Natural killer cell (primary cell): ENCODE results near the gene CT45A10. TPM values are rescaled to one million over a fixed set of nuclear protein-coding genes. Genes with fewer than 3 reads are reported as not detected.
"Not testable (repeated sequence)": the region's sequence is repeated elsewhere in the genome, so short reads cannot be mapped to it uniquely, and the experiment has no call there.

Experiments
- ATAC-seq, 3 donors: fragments of 150-1000 bp in 2 of 3; fragments of 200-7000 bp in 1 of 3; cut with Tn5 transposase; 1 replicate in 1 of 3; 2 replicates in 2 of 3; pipeline ENCODE4 v1.10.0; 2021; ENCODE audit warnings: mild to moderate bottlenecking in 2 of 3, moderate library complexity in 2 of 3
- DNase-seq, 2 donors: peaks; one replicate each; pipeline versions ENCODE4 v3.0.0 to v3.0.0-alpha.2; 2013 to 2021; ENCODE audit warnings: mixed read lengths in 1 of 2
- H3K27ac ChIP-seq: one replicate; pipeline ENCODE4 v1.5.1; 2013; ENCODE audit warnings: mild to moderate bottlenecking, low read length
- H3K27me3 ChIP-seq: one replicate; pipeline ENCODE4 v1.6.1; 2013; ENCODE audit warnings: low read length; ENCODE audit not compliant: control insufficient read depth, insufficient read depth
- H3K36me3 ChIP-seq: one replicate; pipeline ENCODE4 v1.6.1; 2013; ENCODE audit warnings: low read length; ENCODE audit not compliant: control insufficient read depth, insufficient read depth
- H3K4me1 ChIP-seq: one replicate; pipeline ENCODE4 v1.6.1; 2013; ENCODE audit warnings: low read length; ENCODE audit not compliant: control insufficient read depth, insufficient read depth
- H3K4me3 ChIP-seq: one replicate; pipeline ENCODE4 v1.5.1; 2013; ENCODE audit warnings: low read length
- H3K9me3 ChIP-seq: one replicate; pipeline ENCODE4 v1.6.1; 2013; ENCODE audit warnings: low read length; ENCODE audit not compliant: control insufficient read depth, insufficient read depth
- H3K27ac Mint-ChIP-seq, 2 donors: one replicate each; pipeline ENCODE4 v1.8.0; 2022; ENCODE audit warnings: mild to moderate bottlenecking in 2 of 2, mixed read lengths in 2 of 2, moderate library complexity in 1 of 2
- H3K27me3 Mint-ChIP-seq, 2 donors: one replicate each; pipeline ENCODE4 v1.8.0; 2022; ENCODE audit warnings: low read depth in 2 of 2, mixed read lengths in 2 of 2
- H3K36me3 Mint-ChIP-seq: one replicate; pipeline ENCODE4 v1.8.0; 2022; ENCODE audit warnings: mixed read lengths
- H3K4me1 Mint-ChIP-seq, 2 donors: one replicate each; pipeline ENCODE4 v1.8.0; 2022; ENCODE audit warnings: mixed read lengths in 2 of 2
- H3K4me3 Mint-ChIP-seq: one replicate; pipeline ENCODE4 v1.8.0; 2022; ENCODE audit warnings: mild to moderate bottlenecking, moderate library complexity, mixed read lengths
- H3K9me3 Mint-ChIP-seq, 2 donors: one replicate each; pipeline ENCODE4 v1.8.0; 2022; ENCODE audit warnings: mixed read lengths in 2 of 2
- WGBS: methylation state at CpG from one replicate; pipeline ENCODE4 v1.1.7; 2013; ENCODE audit warnings: missing lambda C conversion rate; ENCODE audit not compliant: insufficient coverage; 5-methylcytosine and 5-hydroxymethylcytosine counted together
- intact Hi-C: fragments of 100-400 bp; cut with micrococcal nuclease; formaldehyde crosslinking; loops from one replicate; pipeline ENCODE4 v1.14.2; 2022
- total RNA-seq, 4 donors: library from RNA; stranded (reverse); fragments of 120-200 nt in 1 of 4; gene quantifications; one replicate each; pipeline versions ENCODE4 v1.2.3 to v1.2.4, GENCODE V29; 2013 to 2022

CT45A10 gene
- total RNA-seq, 3 donors from 2014 or later (not counting 1 experiment from before 2014, with no cell fraction given), result not detected

DNA sequence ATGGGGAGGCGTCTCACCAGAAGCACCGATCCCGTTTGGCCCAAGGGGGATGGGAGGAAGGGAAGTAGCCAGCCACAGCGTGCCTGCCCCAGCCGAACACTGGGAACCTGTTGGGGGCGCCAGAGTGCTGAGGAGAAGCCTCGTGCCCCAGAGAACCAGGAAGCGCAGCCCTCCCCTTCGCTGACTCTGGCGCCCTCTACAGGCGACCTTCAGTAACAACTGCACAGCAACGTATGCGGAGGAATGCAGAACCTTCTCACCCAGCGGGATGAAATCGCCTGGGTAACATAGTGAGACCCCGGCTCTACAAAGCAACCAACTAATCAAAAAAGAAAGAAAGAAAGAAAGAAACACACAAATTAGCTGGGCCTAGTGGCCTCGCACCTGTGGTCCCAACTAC is 56.1 kb downstream of the CT45A10 start, which contains the start of gene CT45A7:
CT45A7 (minus strand) TSS at position 101 of the 400 bp plus-strand sequence. CDS start 3,747 bp downstream, outside the sequence.
- H3K4me1 ChIP-seq, DNase-seq, intact Hi-C loops, H3K9me3 ChIP-seq, H3K27ac Mint-ChIP-seq, H3K4me3 ChIP-seq, H3K9me3 Mint-ChIP-seq, H3K4me3 Mint-ChIP-seq, H3K27me3 Mint-ChIP-seq, H3K27me3 ChIP-seq, H3K36me3 Mint-ChIP-seq, H3K36me3 ChIP-seq, ATAC-seq, H3K4me1 Mint-ChIP-seq, H3K27ac ChIP-seq: not testable (repeated sequence)
- no CpG with 5 or more reads among the region's 17 CpGs for WGBS

Other genes with a start within 250 kb of the CT45A10 start
- not detected for gene CT45A1, start 179.8 kb downstream of the CT45A10 start, total RNA-seq
- not detected for gene CT45A3, start 125.3 kb downstream of the CT45A10 start, total RNA-seq
- gene CT45A5, start 107.9 kb downstream of the CT45A10 start, total RNA-seq, result not detected
- gene CT45A6, start 90.7 kb downstream of the CT45A10 start, total RNA-seq, result not detected
- gene CT45A2, start 73.4 kb downstream of the CT45A10 start, total RNA-seq, result not detected
- gene CT45A7, start 56.2 kb downstream of the CT45A10 start, total RNA-seq, result not detected
- gene CT45A8, start 38.9 kb downstream of the CT45A10 start, total RNA-seq, result not detected
- not detected for gene CT45A9, start 21.6 kb downstream of the CT45A10 start, total RNA-seq
- not detected for gene SAGE1, start 272 bp upstream of the CT45A10 start, total RNA-seq
- 10 to 100 TPM; 18.2 to 22.2 (median 21.4) TPM for gene MMGT1, start 80.5 kb upstream of the CT45A10 start, total RNA-seq
- gene SLC9A6, start 92.0 kb upstream of the CT45A10 start, total RNA-seq, result 10 to 100 TPM; 17.1 to 24.0 (median 19.3) TPM